MG63 (cell line): ENCODE data around the gene BCAP29. TPM values are rescaled to one million over a fixed set of nuclear protein-coding genes. Genes with fewer than 3 reads are reported as not detected.

ENCODE experiments used
- DNase-seq: peaks from one replicate; pipeline ENCODE4 v3.0.0-alpha.2; 2020
- H3K27me3 ChIP-seq: fragments of 250-450 bp; sonication (Bioruptor Pico); 2 replicates; pipeline ENCODE4 v1.5.1; 2020; ENCODE audit warnings: mild to moderate bottlenecking, moderate library complexity
- H3K36me3 ChIP-seq: fragments of 250-450 bp; sonication (Bioruptor Pico); 2 replicates; pipeline ENCODE4 v1.5.1; 2020; ENCODE audit warnings: mild to moderate bottlenecking, moderate library complexity
- H3K4me3 ChIP-seq: fragments of 250-450 bp; sonication (Bioruptor Pico); 2 replicates; pipeline ENCODE4 v1.5.1; 2020; ENCODE audit warnings: mild to moderate bottlenecking, moderate library complexity
- H3K9me3 ChIP-seq: fragments of 250-450 bp; sonication (Bioruptor Pico); 2 replicates; pipeline ENCODE4 v1.5.1; 2020; ENCODE audit warnings: mild to moderate bottlenecking, moderate library complexity
- total RNA-seq: library from RNA; depleted of rRNA; stranded (reverse); fragments of >200 nt; shearing (Covaris generic); gene quantifications from 2 replicates; pipeline ENCODE4 v1.2.3, GENCODE V29; 2014; ENCODE audit warnings: low replicate concordance

The BCAP29 gene
- total RNA-seq, 1 experiment from 2014 or later = 24.9 TPM

- no peak overlapping the region for H3K4me3 ChIP-seq
- H3K36me3 ChIP-seq = peaks cover 22% of the 10 kb centered on the region
Measured at GRCh38 chr7:107600816-107601215, 20.8 kb downstream of the BCAP29 start.

GRCh38 chr7:107605218-107605815 is 25.3 kb downstream of the BCAP29 start:
- no peak overlapping the region for H3K4me3 ChIP-seq
- no peak for DNase-seq
- H3K9me3 ChIP-seq = no peaks in the 10 kb centered on the region
- no peaks in the 10 kb centered on the region for H3K27me3 ChIP-seq
- H3K36me3 ChIP-seq = peaks cover 6% of the 10 kb centered on the region

More at GRCh38 chr7:107600816-107601215, 20.8 kb downstream of the BCAP29 start:
- no peak for DNase-seq
- Histone ChIP-seq H3K27me3 (no peaks in the 10 kb centered on the region), H3K9me3 (no peaks in the 10 kb centered on the region)

GRCh38 chr7:107606303-107606702 is 26.3 kb downstream of the BCAP29 start:
- H3K9me3 ChIP-seq = no peaks in the 10 kb centered on the region
- H3K27me3 ChIP-seq = no peaks in the 10 kb centered on the region
- peaks cover 2% of the 10 kb centered on the region; the same call in 1 of the 2 replicates for H3K36me3 ChIP-seq
- DNase-seq = no peak
- H3K4me3 ChIP-seq = no peak overlapping the region

DNA sequence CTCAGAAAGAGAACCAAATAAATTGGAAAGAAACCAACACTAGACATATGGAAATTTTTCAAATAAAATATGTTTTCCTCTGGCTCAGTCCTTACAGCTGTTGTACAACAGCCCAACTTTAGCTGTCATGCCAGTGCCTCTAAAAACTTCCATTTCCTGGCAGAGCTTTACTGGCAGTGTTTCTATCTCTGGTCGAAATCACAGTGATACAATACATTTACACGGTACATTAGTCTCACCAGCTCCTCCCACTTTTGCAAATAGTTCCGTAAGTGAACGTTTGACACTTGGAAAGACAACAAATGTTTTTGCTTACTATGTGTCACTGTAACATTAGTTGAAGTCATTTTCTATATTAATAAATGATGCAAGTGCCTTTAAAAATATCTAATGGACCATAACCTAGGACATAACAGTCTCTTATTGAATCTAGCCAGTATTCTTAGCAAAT is 29.8 kb downstream of the BCAP29 start:
- no peak for DNase-seq
- no peak overlapping the region for H3K4me3 ChIP-seq
- no peaks in the 10 kb centered on the region for H3K27me3 ChIP-seq
- no peaks in the 10 kb centered on the region for H3K9me3 ChIP-seq
- no peaks in the 10 kb centered on the region; the same call in 1 of the 2 replicates for H3K36me3 ChIP-seq

- no peaks in the 10 kb centered on the region for H3K9me3 ChIP-seq
- DNase-seq = no peak
- H3K4me3 ChIP-seq = no peak overlapping the region
- no peaks in the 10 kb centered on the region for H3K27me3 ChIP-seq
- H3K36me3 ChIP-seq = no peaks in the 10 kb centered on the region; the same call in 1 of the 2 replicates
Measured at GRCh38 chr7:107610323-107610722, 30.3 kb downstream of the BCAP29 start.

- no peaks in the 10 kb centered on the region for H3K9me3 ChIP-seq
- no peak for DNase-seq
- H3K36me3 ChIP-seq = no peaks in the 10 kb centered on the region; the same call in 1 of the 2 replicates
- no peak overlapping the region for H3K4me3 ChIP-seq
- no peaks in the 10 kb centered on the region for H3K27me3 ChIP-seq
Measured at GRCh38 chr7:107613439-107613838, 33.4 kb downstream of the BCAP29 start.

DNA sequence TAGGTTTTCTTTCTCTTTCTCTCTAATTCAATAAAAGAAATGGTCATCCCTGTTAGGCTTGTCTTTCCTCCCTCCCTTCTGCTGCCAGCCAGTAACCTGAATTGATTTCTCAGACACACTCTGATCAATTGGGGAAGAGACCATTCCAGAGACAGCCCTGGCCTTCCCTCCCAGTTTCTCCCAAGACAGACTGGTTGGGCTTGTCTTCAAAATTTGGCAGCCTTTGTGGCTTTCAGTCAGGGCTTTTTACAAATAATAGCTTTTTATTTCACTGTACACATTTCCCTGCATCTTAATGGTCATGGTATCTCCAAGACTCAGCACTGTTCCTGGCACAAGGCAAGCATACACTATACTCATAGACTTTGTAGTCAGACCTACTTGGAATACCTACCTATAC is 33.9 kb downstream of the BCAP29 start:
- H3K27me3 ChIP-seq = no peaks in the 10 kb centered on the region
- no peak for DNase-seq
- H3K4me3 ChIP-seq = no peak overlapping the region
- no peaks in the 10 kb centered on the region for H3K9me3 ChIP-seq
- no peaks in the 10 kb centered on the region; the same call in 1 of the 2 replicates for H3K36me3 ChIP-seq

GRCh38 chr7:107614425-107614824 is 34.4 kb downstream of the BCAP29 start:
- no peak for DNase-seq
- H3K4me3 ChIP-seq = no peak overlapping the region
- H3K27me3 ChIP-seq = no peaks in the 10 kb centered on the region
- no peaks in the 10 kb centered on the region; the same call in 1 of the 2 replicates for H3K36me3 ChIP-seq
- no peaks in the 10 kb centered on the region for H3K9me3 ChIP-seq

DNA sequence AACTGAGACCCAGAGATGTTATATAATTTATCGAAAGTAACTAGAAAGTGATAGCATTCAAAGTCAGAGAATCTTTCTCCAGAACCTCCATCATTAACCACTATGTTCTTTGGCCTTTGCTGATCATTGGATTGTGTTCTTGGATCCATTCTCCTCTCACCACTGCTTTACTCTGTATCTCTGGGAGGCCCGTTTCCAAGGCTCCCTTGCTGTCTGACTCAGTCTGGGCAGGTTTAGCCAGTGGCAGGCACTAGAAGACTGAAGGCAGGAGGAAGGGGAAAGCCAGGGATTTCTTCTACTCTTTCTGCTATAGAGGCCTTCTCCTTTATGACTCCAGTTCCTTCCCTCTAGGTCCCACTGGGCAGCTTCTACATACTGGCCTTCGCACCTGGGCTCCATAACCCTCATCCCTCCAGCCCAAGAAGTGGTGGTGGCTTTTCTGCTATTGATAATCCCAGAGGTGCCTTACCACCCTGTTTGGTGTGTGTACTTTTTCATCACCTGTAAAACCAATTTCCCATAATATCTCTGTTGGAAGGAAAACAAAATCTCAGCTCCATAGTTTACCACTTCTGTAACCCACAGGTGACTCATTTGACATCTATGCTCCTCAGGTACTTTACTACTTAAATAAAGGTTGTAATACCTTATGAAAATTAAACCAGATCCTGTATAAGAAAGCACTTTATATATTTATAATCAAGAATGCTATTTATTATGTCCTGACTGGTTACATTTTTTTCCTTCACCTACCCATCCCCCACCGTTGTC is 36.0 kb downstream of the BCAP29 start:
- Histone ChIP-seq H3K4me3 (no peak overlapping the region), H3K9me3 (no peaks in the 10 kb centered on the region), H3K27me3 (no peaks in the 10 kb centered on the region), H3K36me3 (no peaks in the 10 kb centered on the region; the same call in 1 of the 2 replicates)
- DNase-seq = no peak

DNA sequence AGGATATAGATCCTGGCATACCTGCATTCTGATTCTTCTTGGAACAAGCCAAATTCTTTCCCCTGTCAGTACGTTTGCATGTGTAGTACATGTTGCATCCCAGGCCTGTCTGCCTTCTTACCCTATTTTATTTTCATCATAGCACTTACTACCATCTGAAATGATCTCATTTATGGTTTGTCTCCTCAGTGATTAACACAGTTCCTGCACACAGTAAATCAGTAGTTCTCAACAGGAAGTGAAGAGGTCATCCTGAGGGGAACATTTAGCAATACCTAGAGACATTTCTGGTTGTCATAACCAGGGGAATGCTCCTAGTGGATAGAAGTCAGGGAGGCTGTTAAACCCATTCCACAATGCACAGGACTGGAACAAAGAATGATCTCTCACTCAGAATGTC is 42.4 kb downstream of the BCAP29 start:
- no peak for DNase-seq
- H3K4me3 ChIP-seq = no peak overlapping the region
- H3K36me3 ChIP-seq = no peaks in the 10 kb centered on the region
- H3K9me3 ChIP-seq = no peaks in the 10 kb centered on the region
- H3K27me3 ChIP-seq = no peaks in the 10 kb centered on the region

DNA sequence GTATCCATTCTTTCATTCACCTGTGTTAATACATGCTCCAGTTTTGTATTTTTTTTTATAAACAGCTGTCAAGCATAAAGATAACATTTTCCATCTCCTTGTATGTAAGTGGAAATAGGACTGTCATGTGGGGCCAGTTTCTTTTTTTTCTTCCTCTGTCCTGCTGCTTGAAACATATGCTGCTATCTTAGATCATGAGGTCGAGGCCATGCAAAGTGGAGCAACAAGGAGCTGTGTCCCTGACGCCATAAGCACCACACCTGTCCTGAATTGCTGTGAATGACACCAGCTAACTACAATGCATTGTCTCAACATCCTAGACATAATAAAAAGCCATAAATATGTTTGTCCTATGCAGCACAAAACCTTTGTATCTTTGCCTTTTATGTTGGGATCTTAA is 42.8 kb downstream of the BCAP29 start:
- no peaks in the 10 kb centered on the region for H3K9me3 ChIP-seq
- H3K4me3 ChIP-seq = no peak overlapping the region
- no peak for DNase-seq
- no peaks in the 10 kb centered on the region for H3K36me3 ChIP-seq
- no peaks in the 10 kb centered on the region for H3K27me3 ChIP-seq

GRCh38 chr7:107627002-107627401 is 47.0 kb downstream of the BCAP29 start:
- Histone ChIP-seq H3K9me3 (no peaks in the 10 kb centered on the region), H3K36me3 (no peaks in the 10 kb centered on the region), H3K4me3 (no peak overlapping the region), H3K27me3 (no peaks in the 10 kb centered on the region)
- no peak for DNase-seq

DNA sequence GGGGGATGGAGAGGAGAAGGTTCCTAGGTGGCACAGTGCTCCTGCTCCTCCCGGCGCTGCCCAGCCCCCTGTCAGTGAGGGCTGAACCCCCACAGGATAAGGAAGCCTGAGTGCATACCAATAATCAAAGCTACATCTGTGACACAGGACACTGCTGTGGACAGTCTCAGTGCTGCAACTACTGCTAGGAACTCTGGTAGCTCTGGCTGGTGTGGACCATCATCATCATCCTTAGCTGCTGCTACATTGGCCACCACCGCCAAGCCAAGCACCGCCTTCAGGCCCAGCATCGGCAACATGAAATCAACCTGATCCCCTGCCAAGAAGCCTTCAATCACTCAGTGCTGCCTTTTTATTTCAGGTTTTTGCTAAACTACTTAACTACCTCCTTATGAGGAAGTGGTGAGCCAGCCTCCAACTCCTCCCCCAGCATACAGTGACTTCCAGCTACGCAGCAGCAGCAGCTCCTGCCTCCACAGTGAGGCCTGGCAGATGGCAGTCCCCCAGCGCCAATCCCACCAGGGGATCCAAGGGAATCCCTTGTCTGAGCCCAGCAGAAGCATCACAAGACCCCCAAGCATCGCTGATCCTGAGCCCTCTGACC is 48.5 kb downstream of the BCAP29 start:
- H3K27me3 ChIP-seq = no peaks in the 10 kb centered on the region
- no peaks in the 10 kb centered on the region for H3K9me3 ChIP-seq
- H3K4me3 ChIP-seq = no peak overlapping the region
- no peaks in the 10 kb centered on the region for H3K36me3 ChIP-seq
- DNase-seq = no peak

- no peak for DNase-seq
- Histone ChIP-seq H3K9me3 (no peaks in the 10 kb centered on the region), H3K36me3 (no peaks in the 10 kb centered on the region), H3K27me3 (no peaks in the 10 kb centered on the region), H3K4me3 (no peak overlapping the region)
Measured at GRCh38 chr7:107630342-107630741, 50.3 kb downstream of the BCAP29 start.

DNA sequence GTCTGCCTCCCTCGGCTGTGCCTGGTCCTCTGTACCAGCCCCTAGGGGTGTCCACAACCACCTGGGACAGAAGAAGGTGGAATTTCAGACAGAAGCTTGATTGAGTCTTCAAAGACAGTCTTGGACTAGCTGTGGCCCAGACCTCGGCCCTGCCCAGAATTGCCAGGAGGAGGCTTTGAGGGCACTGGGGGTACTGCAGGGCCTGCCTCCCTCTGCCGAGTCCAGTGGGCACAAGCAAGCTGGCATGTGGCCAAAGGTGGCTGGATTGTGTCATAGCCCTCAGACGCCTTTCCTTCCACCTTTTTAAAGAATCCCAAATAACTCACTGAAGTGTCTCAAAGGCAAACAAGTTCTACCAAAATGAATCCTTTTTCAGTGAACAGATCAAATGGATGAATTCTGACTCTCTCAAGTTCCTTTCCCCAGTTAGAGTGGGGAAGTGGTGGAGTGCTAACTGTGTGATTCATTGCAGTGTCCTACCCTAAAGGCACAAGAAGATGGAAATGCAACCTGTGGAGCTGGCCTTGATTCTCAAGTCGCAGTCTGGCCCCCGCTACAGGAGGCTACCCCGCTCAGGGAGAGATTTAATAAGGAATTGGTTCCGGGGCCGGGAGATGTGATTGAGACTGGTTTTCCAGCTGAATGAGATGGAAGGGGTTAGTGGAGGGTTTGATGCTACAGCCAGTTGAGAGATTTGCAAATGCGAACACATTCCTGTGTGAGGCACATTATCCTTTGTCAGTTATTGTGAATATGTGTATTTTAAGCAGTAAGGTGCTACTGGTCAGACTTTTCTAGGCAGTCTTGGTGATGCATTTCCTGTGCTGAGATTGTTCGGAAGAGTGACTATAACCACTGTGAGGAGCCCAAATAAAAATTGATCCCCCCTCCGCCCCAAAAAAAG is 51.8 kb downstream of the BCAP29 start:
- Histone ChIP-seq H3K36me3 (no peaks in the 10 kb centered on the region), H3K27me3 (no peaks in the 10 kb centered on the region), H3K9me3 (no peaks in the 10 kb centered on the region), H3K4me3 (no peak overlapping the region)
- DNase-seq = no peak

DNA sequence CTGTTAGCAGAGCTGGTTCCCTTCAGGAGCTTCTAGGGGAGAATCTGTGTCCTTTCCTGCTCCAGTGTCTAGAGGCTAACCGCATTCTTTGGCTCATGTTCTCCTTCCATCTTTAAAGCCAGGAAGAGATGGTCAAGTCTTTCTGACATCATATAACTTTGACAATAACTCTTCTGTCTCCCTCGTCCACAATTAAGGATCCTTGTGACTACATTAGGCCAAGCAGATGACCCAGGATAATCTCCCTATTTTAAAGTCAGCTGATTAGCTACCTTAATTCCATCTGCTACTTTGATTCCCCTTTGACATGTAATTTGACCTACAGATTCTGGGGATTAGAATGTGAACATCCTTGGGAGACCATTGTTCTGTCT is 52.4 kb downstream of the BCAP29 start:
- no peaks in the 10 kb centered on the region for H3K9me3 ChIP-seq
- no peak overlapping the region for H3K4me3 ChIP-seq
- no peaks in the 10 kb centered on the region for H3K27me3 ChIP-seq
- DNase-seq = no peak
- no peaks in the 10 kb centered on the region for H3K36me3 ChIP-seq

DNA sequence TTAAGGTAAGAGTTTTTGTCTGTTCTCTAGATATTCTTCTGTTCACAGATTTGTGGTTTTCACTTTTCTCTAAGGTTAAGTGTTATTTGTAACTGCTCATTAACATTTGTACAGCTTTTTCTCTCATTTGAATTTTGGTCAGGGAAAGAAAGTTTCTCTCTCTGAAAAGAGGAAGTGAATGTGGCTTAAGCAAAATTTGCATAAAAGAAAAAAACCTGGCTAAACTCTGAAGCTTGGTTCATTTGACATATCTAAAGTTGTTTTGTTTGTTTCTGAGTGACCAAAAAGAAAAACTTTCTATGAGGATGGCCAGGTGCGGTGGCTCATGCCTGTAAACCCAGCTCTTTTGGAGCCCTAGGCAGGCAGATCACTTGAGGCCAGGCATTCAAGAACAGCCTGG is 58.5 kb downstream of the BCAP29 start:
- Histone ChIP-seq H3K9me3 (no peaks in the 10 kb centered on the region), H3K27me3 (no peaks in the 10 kb centered on the region), H3K4me3 (no peak overlapping the region), H3K36me3 (no peaks in the 10 kb centered on the region)
- DNase-seq = no peak
